CD4-positive, alpha-beta T cell treated with Interleukin-12 subunit alpha and Interleukin-12 subunit beta, for 1 hour (primary cell): ENCODE results near the gene MVP.
"Not testable (repeated sequence)": the region's sequence is repeated elsewhere in the genome, so short reads cannot be mapped to it uniquely, and the experiment has no call there.

Experiments used
- DNase-seq: peaks from one replicate; pipeline ENCODE4 v3.0.0-alpha.2; 2020

MVP gene

GRCh38 chr16:29815793-29816693, 4.2 kb upstream of the MVP start, which contains the start of gene PAGR1:
PAGR1 (plus strand) TSS chr16:29816152; CDS start chr16:29816526, 374 bp downstream.
- DNase-seq: peak; percentile 100

DNA sequence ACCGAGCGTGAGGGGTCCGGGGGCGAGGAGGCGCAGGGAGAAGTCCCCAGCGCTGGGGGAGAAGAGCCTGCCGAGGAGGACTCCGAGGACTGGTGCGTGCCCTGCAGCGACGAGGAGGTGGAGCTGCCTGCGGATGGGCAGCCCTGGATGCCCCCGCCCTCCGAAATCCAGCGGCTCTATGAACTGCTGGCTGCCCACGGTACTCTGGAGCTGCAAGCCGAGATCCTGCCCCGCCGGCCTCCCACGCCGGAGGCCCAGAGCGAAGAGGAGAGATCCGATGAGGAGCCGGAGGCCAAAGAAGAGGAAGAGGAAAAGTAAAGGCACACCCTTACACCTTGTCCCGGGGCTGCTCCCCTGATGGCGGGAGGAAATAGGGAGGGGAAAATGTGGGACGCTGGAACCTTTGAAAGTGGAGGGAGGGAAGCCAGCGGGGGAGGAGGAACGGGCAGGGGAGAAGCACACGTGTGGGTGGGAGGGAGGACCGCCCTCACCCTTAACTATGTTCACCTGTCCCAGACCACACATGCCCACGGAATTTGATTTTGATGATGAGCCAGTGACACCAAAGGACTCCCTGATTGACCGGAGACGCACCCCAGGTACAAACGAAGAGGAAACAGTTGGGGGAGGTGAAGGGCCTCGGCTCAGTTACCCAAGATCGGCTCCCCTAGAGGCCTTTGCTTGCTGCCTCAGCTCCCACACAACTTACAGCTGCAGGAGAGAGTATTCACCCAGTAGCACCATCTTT, 3.4 kb upstream of the MVP start:
- DNase-seq: peak; percentile 52

- no peak for DNase-seq
Measured at GRCh38 chr16:29818082-29818481, 2.2 kb upstream of the MVP start.

DNA sequence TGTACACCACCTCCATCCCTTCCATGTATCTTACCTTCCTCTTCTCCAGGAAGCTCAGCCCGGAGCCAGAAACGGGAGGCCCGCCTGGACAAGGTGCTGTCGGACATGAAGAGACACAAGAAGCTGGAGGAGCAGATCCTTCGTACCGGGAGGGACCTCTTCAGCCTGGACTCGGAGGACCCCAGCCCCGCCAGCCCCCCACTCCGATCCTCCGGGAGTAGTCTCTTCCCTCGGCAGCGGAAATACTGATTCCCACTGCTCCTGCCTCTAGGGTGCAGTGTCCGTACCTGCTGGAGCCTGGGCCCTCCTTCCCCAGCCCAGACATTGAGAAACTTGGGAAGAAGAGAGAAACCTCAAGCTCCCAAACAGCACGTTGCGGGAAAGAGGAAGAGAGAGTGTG, 756 bp upstream of the MVP start:
- DNase-seq: no peak

GRCh38 chr16:29820730-29821642, 724 bp downstream of the MVP start:
- peak; percentile 65 for DNase-seq

DNA sequence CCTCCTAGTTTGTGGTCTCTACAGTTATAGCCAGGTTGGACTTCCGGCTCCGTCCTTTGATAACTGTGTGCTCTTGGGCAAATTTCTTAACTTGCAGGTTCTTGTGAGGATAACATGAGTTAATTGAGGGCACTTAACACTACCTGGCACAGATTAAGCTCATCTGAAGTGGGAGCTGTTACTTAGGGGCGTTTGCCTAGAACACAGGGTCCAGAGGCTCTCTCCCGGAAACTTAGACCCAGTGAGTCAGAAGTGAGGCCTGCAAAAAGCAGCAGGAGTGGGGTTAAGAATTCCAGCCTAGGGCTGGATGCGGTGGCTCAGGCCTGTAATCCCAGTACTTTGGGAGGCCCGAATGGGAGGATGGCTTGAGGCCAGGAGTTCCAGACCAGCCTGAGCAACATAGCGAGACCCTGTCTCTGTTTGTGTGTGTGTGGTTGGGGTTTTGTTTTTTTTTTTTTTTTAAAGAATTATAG, 1.4 kb downstream of the MVP start:
- no peak for DNase-seq

- DNase-seq: no peak
Measured at GRCh38 chr16:29824589-29825144, 4.4 kb downstream of the MVP start.

DNA sequence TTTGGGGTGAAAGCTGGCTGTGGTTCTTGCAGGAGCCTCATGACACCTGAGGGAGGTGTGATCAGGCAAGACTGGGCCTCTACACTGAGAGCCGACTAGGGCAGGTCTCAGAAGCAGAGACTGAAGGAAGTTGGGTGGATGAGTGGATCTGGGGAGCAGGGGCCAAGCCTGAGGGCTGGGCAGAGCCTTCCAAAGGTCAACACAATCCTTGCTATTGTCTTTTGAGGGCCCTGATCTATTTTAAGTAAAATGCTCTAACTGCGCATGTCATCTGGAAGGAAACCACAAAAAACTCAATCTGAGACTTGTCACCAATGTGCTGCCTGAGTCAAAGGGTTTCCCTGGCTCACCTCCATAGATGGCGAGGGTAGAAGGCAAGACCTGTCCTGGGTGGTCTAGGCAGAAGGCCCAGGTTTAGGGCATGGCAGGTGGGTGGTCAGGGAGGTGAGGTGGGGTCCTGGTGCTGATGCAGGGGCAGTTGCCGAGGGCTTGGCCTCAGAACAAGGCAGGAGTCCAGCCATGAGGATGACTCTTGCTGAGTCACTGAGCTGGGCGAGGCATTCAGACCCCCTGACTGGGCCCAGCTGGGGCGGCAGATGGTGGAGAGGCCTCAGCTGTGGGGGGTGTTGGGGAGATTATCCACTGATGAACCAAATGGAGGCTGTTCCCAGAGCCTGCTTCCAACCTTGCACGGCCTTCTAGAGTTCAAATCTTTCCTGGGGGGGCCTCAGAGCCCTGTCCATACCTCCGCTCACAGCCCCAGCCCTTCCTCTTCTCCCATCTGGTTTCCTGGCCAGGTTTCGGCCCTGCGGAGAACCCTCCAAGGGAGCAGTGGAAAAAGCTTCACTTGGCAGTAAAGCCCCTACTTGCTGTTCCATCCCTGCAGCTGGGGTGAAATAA, 5.1 kb downstream of the MVP start:
- DNase-seq: peak; percentile 43

- no peak for DNase-seq
Measured at GRCh38 chr16:29826342-29826695, 6.1 kb downstream of the MVP start.

GRCh38 chr16:29830774-29831173, 10.5 kb downstream of the MVP start:
- DNase-seq: no peak

DNA sequence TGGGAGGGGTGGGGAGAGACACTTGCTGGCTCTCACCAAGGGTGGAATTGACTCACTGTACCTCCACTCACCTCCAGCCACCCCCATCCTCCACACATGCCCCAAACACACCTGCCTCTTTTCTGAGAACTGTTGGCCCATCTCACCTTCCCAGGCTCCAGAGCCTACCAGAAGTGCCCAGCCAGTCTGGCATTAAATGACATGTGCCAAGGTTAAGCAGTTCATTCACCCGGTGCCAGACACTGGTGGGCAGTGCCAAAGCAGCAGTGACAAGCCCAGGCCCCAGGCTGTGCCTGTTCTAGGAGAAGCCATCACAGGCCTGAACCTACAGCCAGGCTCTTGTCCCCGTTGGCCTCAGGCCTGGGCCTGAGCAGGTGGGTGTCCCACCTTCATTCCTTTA, 11.2 kb downstream of the MVP start:
- DNase-seq: no peak

GRCh38 chr16:29833219-29833618, 13.0 kb downstream of the MVP start:
- not testable (repeated sequence) for DNase-seq

- DNase-seq: no peak
Measured at GRCh38 chr16:29834079-29834478, 13.8 kb downstream of the MVP start.

- DNase-seq: no peak
Measured at GRCh38 chr16:29835926-29836325, 15.7 kb downstream of the MVP start.

- no peak for DNase-seq
Measured at GRCh38 chr16:29836623-29837022, 16.4 kb downstream of the MVP start.

GRCh38 chr16:29837841-29838240, 17.6 kb downstream of the MVP start:
- no peak for DNase-seq

DNA sequence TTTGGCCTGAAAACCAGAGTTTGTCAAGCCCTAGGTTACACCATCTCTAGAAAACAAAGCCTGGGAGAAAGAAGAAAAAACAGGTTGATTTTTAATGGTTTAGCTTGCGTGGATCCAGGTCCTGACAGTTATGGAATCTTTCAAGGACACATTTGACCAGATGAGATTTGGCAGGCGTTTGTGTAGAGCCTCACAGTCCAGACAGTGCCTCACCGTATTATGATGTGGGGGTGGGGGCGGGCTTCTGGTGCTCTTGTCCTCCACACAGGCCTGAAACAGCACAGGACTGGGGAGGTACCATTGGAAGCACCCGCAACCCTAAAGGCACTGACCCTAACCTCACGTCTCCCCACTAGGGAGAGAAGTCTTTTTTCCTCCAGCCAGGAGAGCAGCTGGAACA, 19.6 kb downstream of the MVP start:
- no peak for DNase-seq

- no peak for DNase-seq
Measured at GRCh38 chr16:29840240-29840639, 20.0 kb downstream of the MVP start.

- DNase-seq: no peak
Measured at GRCh38 chr16:29841631-29842030, 21.4 kb downstream of the MVP start.

DNA sequence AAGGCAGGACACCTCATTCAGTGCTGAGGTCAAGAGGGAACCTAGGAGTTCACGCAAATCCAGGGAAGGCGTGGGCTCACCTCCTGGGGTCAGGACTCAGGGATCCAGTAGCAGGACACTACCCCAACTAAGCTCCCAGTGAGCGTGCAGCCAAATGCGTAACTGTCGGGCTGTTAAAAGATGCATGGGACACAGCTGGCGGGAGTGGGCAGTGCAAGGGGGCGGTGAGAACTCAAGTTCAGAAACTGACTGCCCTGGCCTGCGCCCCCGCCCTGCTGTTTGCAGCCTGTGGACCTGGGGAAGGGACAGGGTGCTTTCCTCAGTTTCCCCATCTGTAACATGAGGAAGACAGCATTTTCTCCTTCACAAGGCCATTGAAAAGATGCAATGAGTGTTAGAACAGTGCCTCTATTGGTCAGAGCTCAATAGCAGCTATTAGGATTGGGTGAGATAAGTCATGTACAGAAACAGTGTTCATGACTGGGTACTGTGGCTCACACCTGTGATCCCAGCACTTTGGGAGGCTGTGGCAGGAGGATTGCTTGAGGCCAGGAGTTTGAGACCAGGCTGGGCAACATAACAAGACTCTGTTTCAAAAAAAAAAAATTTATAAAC, 22.6 kb downstream of the MVP start:
- no peak for DNase-seq

GRCh38 chr16:29843931-29844330, 23.7 kb downstream of the MVP start:
- no peak for DNase-seq
